ENCODE data around the gene CSTPP1. TPM values are rescaled to one million over a fixed set of nuclear protein-coding genes. Genes with fewer than 3 reads are reported as not detected.
A peak's percentile ranks its signal among the peaks of the same experiment; 100 is the strongest.

Gene CSTPP1
- total RNA-seq, 4 donors from 2014 or later = 13.3 to 26.4 (median 19.1) TPM

- Histone ChIP-seq H3K4me1 (peaks cover 13 to 30% (median 27%) of the 10 kb centered on the region in 4 donors), H3K9me3 (no peaks in the 10 kb centered on the region), H3K4me3 (no peak overlapping the region), H3K36me3 (peaks cover 0 to 38% (median 14%) of the 10 kb centered on the region in 4 donors), H3K27me3 (no peaks in the 10 kb centered on the region), H3K27ac (replicated peaks in 1 of 4) (peak overlapping the region in 1 of 4 donors; percentile 14)
- WGBS = 45% methylated on average over 11 of the region's 11 CpGs
- TF ChIP-seq POLR2AphosphoS5 (IDR thresholded peaks at IDR 0.05) (peak; percentile 32), EP300 (IDR thresholded peaks at IDR 0.05) (no peak), POLR2A (IDR thresholded peaks at IDR 0.05; ENCODE audit: low read depth) (no peak)
- TF ChIP-seq, protein P1, sequence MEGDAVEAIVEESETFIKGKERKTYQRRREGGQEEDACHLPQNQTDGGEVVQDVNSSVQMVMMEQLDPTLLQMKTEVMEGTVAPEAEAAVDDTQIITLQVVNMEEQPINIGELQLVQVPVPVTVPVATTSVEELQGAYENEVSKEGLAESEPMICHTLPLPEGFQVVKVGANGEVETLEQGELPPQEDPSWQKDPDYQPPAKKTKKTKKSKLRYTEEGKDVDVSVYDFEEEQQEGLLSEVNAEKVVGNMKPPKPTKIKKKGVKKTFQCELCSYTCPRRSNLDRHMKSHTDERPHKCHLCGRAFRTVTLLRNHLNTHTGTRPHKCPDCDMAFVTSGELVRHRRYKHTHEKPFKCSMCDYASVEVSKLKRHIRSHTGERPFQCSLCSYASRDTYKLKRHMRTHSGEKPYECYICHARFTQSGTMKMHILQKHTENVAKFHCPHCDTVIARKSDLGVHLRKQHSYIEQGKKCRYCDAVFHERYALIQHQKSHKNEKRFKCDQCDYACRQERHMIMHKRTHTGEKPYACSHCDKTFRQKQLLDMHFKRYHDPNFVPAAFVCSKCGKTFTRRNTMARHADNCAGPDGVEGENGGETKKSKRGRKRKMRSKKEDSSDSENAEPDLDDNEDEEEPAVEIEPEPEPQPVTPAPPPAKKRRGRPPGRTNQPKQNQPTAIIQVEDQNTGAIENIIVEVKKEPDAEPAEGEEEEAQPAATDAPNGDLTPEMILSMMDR (IDR thresholded peaks at IDR 0.05) = peak; percentile 94 to 96 (median 95)
- peak; percentile 95 for DNase-seq (ENCODE audit: extremely low spot score)
- intact Hi-C loops (cut with DNase I) = loop anchor here (2.0 to 5.0 kb wide), 2 partner anchors 151 to 264 kb away; no protein-coding TSS in a partner anchor
Measured at GRCh38 chr11:47152953-47153950, 216.7 kb downstream of the CSTPP1 start.

DNA sequence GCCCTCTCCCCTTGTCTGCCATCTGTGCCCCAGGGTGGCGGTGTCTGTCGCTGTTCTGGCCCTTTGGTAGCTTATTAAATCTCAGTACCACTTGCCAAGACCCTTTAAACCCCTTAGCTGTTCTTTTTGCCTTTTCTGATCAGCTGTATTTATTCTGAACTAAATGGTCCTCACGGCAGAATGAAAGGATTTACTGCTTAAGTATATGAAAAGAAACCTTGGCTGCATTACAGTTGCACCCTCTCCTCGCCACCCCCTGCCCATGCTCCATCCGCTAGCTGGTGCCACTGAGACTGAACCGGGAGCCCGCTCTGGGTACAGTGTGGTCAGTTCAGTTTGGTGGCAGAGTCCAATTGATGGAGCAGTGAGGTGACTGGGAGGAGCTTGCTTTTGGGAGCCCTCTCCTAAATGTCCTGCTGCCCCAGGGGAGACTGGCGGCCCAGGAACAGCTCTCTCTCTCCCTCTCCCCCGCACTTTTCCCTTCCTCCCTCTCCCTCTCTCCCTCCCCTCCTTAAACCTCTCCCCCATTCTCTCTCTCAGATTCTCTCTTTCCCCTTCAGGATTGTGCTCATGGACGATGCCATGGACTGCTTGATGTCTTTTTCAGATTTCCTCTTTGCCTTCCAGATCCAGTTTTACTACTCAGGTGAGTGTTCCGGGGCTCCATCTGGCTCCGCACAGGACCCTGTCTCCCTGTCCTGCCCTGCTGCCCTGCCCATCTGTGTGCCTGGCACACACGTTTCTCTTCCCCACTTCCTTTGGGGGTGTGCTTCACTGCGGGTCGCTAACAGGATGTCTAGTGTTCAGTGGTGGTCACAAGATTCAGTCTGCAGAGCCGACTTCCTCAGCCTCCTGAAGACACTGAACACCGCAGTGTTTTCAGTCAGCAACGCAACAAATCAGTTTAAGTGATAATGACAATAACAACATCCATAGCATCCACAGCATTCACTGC, 218.3 kb downstream of the CSTPP1 start:
- H3K4me3 ChIP-seq = no peak overlapping the region
- no peak for DNase-seq (ENCODE audit: extremely low spot score)
- WGBS = 79% methylated on average over 18 of the region's 18 CpGs
- H3K9me3 ChIP-seq = no peaks in the 10 kb centered on the region
- peaks cover 0 to 15% (median 13%) of the 10 kb centered on the region in 4 donors for H3K4me1 ChIP-seq
- H3K27ac ChIP-seq (replicated peaks in 1 of 4) = no peak overlapping the region
- no peaks in the 10 kb centered on the region for H3K27me3 ChIP-seq
- H3K36me3 ChIP-seq = peaks cover 0 to 50% (median 16%) of the 10 kb centered on the region in 4 donors
- intact Hi-C loops (cut with DNase I) = loop anchor here (5.0 kb wide), 1 partner anchor 153 kb away; no protein-coding TSS in a partner anchor
- no peak for TF ChIP-seq POLR2AphosphoS5 (IDR thresholded peaks at IDR 0.05)
- TF ChIP-seq, protein P1 (IDR thresholded peaks at IDR 0.05) = no peak
- TF ChIP-seq POLR2A (IDR thresholded peaks at IDR 0.05; ENCODE audit: low read depth) = no peak
- TF ChIP-seq EP300 (IDR thresholded peaks at IDR 0.05) = no peak

DNA sequence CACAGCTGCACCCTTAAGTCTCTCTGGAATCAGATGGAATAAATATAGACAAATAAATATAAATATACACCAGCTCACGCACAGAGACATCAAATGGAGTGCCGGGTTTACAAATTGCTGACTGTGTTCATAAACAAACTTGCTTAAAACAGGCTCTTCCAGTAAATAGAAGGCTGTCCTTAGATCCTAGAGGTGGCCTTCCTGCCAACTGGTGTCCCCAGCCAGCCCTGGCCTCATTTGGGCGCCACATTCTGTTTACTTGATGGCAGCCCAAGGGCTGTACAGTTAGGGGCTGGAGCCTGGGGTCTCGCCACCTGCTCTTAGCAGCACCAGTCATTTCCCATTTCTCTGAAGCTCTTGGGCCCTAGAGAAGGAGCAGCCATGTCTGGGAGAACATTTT, 219.3 kb downstream of the CSTPP1 start:
- 90% methylated on average over 4 of the region's 4 CpGs for WGBS
- Histone ChIP-seq H3K4me3 (no peak overlapping the region), H3K4me1 (peaks cover 0 to 15% (median 14%) of the 10 kb centered on the region in 4 donors), H3K36me3 (peaks cover 0 to 51% (median 16%) of the 10 kb centered on the region in 4 donors), H3K27me3 (no peaks in the 10 kb centered on the region), H3K27ac (replicated peaks in 1 of 4) (no peak overlapping the region), H3K9me3 (no peaks in the 10 kb centered on the region)
- TF ChIP-seq EP300 (IDR thresholded peaks at IDR 0.05) (no peak), POLR2A (IDR thresholded peaks at IDR 0.05; ENCODE audit: low read depth) (no peak), POLR2AphosphoS5 (IDR thresholded peaks at IDR 0.05) (no peak)
- TF ChIP-seq, protein P1 (IDR thresholded peaks at IDR 0.05) = no peak
- DNase-seq (ENCODE audit: extremely low spot score) = no peak
- intact Hi-C loops (cut with DNase I) = no loop called here

- DNase-seq (ENCODE audit: extremely low spot score) = no peak
- H3K36me3 ChIP-seq = peaks cover 0 to 51% (median 16%) of the 10 kb centered on the region in 4 donors
- TF ChIP-seq, protein P1 (IDR thresholded peaks at IDR 0.05) = no peak
- H3K27me3 ChIP-seq = no peaks in the 10 kb centered on the region
- H3K27ac ChIP-seq (replicated peaks in 1 of 4) = no peak overlapping the region
- H3K9me3 ChIP-seq = no peaks in the 10 kb centered on the region
- intact Hi-C loops (cut with DNase I) = no loop called here
- H3K4me1 ChIP-seq = peaks cover 3 to 20% (median 19%) of the 10 kb centered on the region in 4 donors
- H3K4me3 ChIP-seq = no peak overlapping the region
- WGBS = 85% methylated on average over 6 of the region's 6 CpGs
Measured at GRCh38 chr11:47156333-47156732, 219.8 kb downstream of the CSTPP1 start.

Measured in esophagus muscularis mucosa (tissue), 4 donors.